Activated CD8-positive, alpha-beta T cell treated with anti-CD3 and anti-CD28 coated beads, Interleukin-2, amount 10 ng/mL, durations not matched to agents 7 days and 5 days (primary cell): ENCODE measurements around the gene IQCE. TPM values are rescaled to one million over a fixed set of nuclear protein-coding genes. Genes with fewer than 3 reads are reported as not detected.

Experiments used
- ATAC-seq: fragments of 150-1000 bp; cut with Tn5 transposase; one replicate; pipeline ENCODE4 v1.10.0; 2021; ENCODE audit warnings: moderate library complexity
- CTCF ChIA-PET: fragments of 350-600 bp; sonication (Branson Sonifier 250); formaldehyde crosslinking; loops from one replicate; lab custom pipeline; 2021; ENCODE audit warnings: antibody characterized with exemption; lab: Charles Lee
- POLR2A ChIA-PET: fragments of 350-600 bp; sonication (Branson Sonifier 250); formaldehyde crosslinking; loops from one replicate; lab custom pipeline; 2021; ENCODE audit warnings: antibody characterized with exemption; lab: Charles Lee
- DNase-seq: peaks from one replicate; pipeline ENCODE4 v3.0.0-alpha.2; 2020
- H3K27ac Mint-ChIP-seq: one replicate; pipeline ENCODE4 v1.8.0; 2021; ENCODE audit warnings: mild to moderate bottlenecking, mixed read lengths
- H3K27me3 Mint-ChIP-seq: one replicate; pipeline ENCODE4 v1.8.0; 2021; ENCODE audit warnings: low read depth, mixed read lengths
- H3K36me3 Mint-ChIP-seq: one replicate; pipeline ENCODE4 v1.8.0; 2021; ENCODE audit warnings: low read depth, mixed read lengths
- H3K4me1 Mint-ChIP-seq: one replicate; pipeline ENCODE4 v1.8.0; 2021; ENCODE audit warnings: low read depth, mixed read lengths
- H3K4me3 Mint-ChIP-seq: one replicate; pipeline ENCODE4 v1.8.0; 2021; ENCODE audit warnings: mild to moderate bottlenecking, mixed read lengths
- H3K9me3 Mint-ChIP-seq: one replicate; pipeline ENCODE4 v1.8.0; 2022; ENCODE audit warnings: mixed read lengths; ENCODE audit not compliant: insufficient read depth
- total RNA-seq, 2 experiments: library from RNA; stranded (reverse); gene quantifications; one replicate each; pipeline ENCODE4 v1.2.3, GENCODE V29; 2021

Gene IQCE
- total RNA-seq, 2 experiments from 2014 or later: 11.6 to 12.4 TPM

DNA sequence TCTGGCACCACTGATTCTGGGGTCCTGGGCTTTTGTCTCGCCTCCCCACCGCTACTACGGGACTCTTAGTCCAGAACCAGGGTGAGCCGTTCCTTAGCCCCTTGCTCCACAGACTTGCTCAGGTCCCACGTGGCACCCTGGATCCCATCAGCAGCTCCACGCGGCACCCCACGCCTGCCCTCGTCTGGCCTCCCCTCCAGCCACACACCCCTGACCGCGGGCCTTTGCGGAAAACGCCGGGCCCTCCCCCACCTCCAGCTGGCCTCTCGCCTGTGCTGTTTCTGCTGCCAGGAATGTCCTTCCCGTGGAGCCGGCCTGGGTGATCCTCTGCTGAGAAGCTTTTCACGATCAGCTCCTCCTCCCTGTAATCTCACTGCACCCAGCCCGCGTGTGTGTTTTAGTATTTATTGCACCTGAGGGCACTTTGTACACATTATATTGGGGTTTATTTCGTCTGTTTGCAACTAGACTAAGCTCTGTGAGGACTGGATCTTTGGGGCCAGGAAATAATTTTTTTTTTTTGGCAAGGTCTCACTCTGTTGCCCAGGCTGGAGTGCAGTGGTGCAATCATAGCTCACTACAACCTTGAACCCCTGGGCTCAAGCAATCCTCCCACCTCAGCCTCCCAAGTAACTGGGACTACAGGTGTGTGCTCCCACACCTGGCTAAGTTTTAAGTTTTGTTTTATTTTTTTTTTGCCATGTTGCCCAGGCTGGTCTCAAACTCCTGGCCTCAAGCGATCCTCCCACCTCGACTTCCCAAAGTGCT, 62.5 kb downstream of the IQCE start:
- H3K27ac Mint-ChIP-seq: no peak overlapping the region
- no peaks in the 10 kb centered on the region for H3K4me1 Mint-ChIP-seq
- ChIA-PET CTCF (interaction anchor here (0.7 to 1.1 kb wide), 2 partner anchors 11 to 12 kb away, joined by 3 to 9 read pairs; partner anchors contain the start of gene TTYH3), POLR2A (no interaction called here)
- no peak overlapping the region for H3K4me3 Mint-ChIP-seq
- no peak for DNase-seq
- H3K36me3 Mint-ChIP-seq: no peaks in the 10 kb centered on the region
- H3K9me3 Mint-ChIP-seq: no peaks in the 10 kb centered on the region
- no peak for ATAC-seq
- H3K27me3 Mint-ChIP-seq: peaks cover 9% of the 10 kb centered on the region

DNA sequence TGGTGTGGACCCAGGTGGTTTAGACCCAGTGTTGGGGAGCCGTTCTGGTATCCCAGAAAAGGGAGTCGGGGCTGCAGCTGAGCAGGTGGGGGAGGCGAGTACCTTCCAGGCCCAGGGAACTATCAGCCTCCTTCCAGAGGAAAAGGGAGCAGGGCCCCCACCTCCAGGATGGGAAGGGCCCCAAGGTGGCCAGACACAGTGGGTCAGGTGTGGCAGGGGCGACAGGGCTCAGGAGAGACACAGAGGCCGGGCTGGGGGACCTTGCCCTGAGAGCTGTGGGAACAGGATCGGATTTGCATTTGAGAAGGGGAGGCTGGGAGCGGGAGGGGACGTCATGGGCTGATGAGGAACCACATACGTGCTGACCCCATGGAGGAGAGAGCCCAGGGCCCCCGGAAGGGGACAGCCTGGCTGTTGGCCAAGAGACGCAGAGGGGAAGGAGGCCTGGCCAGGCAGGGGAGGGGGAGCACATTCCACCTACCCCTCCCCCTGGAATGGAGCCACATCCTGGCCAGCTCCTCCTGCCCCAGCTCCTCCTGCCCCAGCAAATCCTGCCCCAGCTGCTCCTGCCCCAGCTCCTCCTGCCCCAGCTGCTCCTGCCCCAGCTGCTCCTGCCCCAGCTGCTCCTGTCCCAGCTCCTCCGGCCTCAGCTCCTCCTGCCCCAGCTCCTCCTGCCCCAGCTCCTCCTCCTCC, 63.3 kb downstream of the IQCE start:
- DNase-seq: no peak
- Mint-ChIP-seq H3K27ac (no peak overlapping the region), H3K4me3 (no peak overlapping the region), H3K27me3 (peaks cover 9% of the 10 kb centered on the region), H3K4me1 (no peaks in the 10 kb centered on the region), H3K36me3 (no peaks in the 10 kb centered on the region), H3K9me3 (no peaks in the 10 kb centered on the region)
- ChIA-PET CTCF (interaction anchor here (0.8 to 1.1 kb wide), 2 partner anchors 13 kb away, joined by 3 to 9 read pairs; no protein-coding TSS in a partner anchor), POLR2A (no interaction called here)
- no peak for ATAC-seq

DNA sequence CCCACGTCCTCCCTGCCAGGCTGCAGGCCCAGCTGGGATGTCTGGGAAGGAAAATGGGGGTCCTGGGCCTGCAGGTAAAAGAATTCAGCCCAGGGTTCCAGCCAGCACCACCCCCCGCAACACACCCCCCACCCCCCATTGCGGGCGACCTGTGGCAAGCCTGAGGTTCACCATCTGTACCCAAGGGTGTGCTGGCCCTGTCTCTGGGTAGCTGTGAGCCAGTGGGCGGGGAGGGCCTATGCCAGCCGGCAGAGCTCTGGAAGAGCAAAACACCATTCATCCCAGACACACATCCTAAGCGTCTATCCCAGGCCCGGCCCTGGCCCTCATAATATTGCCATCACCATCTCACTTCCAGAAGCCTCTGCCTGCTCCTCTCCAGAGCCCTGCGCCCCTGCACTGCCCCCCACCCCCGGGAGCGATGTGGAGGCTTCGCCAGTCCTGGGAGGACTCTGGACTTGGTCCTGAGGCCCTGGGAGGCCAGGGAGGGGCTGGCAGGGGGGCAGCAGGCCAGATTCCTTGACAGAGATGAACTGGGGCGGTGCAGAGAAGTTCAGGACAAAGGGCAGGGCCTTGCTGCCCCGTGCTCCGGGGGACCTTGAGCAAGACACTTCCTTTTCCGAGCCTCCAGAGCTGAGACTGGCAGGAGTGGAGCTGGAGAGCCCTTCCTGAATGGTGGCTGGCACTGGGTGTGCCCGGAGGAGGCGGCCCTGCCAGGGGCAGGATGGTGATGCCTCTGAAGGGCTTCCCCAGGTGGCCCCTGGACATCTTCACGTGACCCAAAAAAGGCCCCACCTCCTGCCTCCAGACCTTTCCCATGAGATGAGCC, 64.3 kb downstream of the IQCE start:
- ATAC-seq (no peak), DNase-seq (no peak)
- ChIA-PET CTCF (interaction anchor here (0.8 kb wide), 1 partner anchor 14 kb away, joined by 3 read pairs; no protein-coding TSS in a partner anchor), POLR2A (no interaction called here)
- no peaks in the 10 kb centered on the region for H3K9me3 Mint-ChIP-seq
- no peaks in the 10 kb centered on the region for H3K4me1 Mint-ChIP-seq
- H3K27ac Mint-ChIP-seq: no peak overlapping the region
- H3K4me3 Mint-ChIP-seq: no peak overlapping the region
- peaks cover 1% of the 10 kb centered on the region for H3K27me3 Mint-ChIP-seq
- no peaks in the 10 kb centered on the region for H3K36me3 Mint-ChIP-seq

DNA sequence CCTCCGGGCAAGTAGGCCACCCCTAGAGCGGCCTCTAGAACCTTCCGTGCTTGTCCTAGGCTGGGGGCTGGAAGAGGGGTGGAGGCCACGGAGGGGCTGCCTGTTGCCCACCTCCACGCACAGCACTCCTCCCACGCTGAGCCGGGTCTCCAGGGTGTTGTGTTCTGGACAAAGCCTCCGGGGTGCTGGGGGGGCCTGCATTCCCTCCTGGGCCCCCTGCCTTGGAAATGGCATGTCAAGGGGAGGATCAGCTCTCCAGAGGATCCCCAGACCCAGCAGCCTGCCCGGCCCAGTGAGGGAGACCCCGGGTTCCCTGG, 64.9 kb downstream of the IQCE start:
- H3K4me1 Mint-ChIP-seq: no peaks in the 10 kb centered on the region
- DNase-seq: no peak
- ChIA-PET CTCF (no interaction called here), POLR2A (no interaction called here)
- ATAC-seq: no peak
- no peaks in the 10 kb centered on the region for H3K9me3 Mint-ChIP-seq
- H3K36me3 Mint-ChIP-seq: no peaks in the 10 kb centered on the region
- H3K27me3 Mint-ChIP-seq: no peaks in the 10 kb centered on the region
- no peak overlapping the region for H3K4me3 Mint-ChIP-seq
- no peak overlapping the region for H3K27ac Mint-ChIP-seq

DNA sequence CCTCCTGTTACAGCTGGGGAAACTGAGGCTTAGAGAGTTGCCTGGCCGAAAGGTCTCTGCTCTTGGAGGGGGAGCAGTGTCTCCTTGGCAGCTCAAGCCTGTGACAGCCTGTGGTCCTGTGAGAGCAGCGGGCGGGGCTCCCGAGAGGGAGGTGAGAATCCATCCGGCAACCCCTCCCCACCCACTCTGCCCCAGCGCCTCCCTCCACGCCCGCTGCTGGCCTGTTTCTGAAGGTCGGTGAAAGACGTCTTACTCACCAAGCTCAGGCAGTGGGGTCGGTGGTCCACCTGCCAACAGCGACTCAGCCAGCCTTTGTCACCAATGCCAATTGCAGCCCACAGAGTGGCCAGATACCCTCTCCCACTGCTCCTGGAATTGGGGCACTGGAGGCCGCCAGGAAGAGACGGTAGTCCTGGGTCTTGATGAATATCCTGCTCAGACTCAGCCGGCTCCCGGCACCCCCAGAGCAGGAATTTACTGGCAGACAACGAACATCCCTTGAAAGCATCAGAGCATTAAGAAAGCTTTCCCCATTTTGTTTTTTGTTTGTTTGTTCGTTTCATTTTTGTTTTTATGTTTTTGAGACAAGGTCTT, 65.6 kb downstream of the IQCE start:
- H3K4me3 Mint-ChIP-seq: no peak overlapping the region
- no peak overlapping the region for H3K27ac Mint-ChIP-seq
- ATAC-seq (no peak), DNase-seq (no peak)
- no peaks in the 10 kb centered on the region for H3K27me3 Mint-ChIP-seq
- H3K4me1 Mint-ChIP-seq: no peaks in the 10 kb centered on the region
- H3K9me3 Mint-ChIP-seq: no peaks in the 10 kb centered on the region
- CTCF ChIA-PET: interaction anchor here (1.2 kb wide), 1 partner anchor 15 kb away, joined by 4 read pairs; no protein-coding TSS in a partner anchor
- no peaks in the 10 kb centered on the region for H3K36me3 Mint-ChIP-seq
- POLR2A ChIA-PET: no interaction called here

DNA sequence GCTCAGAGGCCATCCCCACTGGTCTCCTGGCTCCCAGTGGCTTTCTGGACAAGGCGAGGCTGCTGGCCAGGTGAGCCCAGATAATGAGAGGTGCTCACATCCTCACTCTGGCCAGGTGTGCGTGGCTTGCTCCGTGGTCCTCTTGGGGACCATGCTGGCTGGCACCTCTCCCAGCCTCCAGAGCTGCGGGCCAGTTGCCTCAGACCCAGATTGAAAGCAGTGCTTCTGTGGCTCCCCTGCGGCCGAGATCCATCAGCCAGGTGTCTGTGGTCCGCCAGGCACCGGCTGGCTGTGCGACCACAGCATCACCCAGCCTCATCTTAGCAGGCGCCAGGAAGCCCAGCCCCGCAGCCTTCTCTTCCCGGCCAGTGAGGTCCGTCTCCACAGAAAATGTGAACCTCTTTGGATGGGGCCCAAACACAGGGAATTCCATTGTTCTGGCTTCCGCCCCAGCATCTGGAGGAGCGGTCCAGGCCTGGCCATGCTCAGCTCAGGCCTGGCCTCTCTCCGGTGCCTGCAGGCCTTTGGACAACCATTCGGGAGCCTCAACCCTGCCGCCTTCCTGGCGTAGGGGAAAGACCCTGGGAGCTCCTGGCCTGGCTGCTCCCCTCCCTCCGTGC, 67.8 kb downstream of the IQCE start:
- H3K36me3 Mint-ChIP-seq: no peaks in the 10 kb centered on the region
- H3K27ac Mint-ChIP-seq: no peak overlapping the region
- no peaks in the 10 kb centered on the region for H3K27me3 Mint-ChIP-seq
- no peaks in the 10 kb centered on the region for H3K9me3 Mint-ChIP-seq
- DNase-seq (no peak), ATAC-seq (no peak)
- POLR2A ChIA-PET: no interaction called here
- H3K4me1 Mint-ChIP-seq: peaks cover 5% of the 10 kb centered on the region
- no peak overlapping the region for H3K4me3 Mint-ChIP-seq
- CTCF ChIA-PET: no interaction called here

DNA sequence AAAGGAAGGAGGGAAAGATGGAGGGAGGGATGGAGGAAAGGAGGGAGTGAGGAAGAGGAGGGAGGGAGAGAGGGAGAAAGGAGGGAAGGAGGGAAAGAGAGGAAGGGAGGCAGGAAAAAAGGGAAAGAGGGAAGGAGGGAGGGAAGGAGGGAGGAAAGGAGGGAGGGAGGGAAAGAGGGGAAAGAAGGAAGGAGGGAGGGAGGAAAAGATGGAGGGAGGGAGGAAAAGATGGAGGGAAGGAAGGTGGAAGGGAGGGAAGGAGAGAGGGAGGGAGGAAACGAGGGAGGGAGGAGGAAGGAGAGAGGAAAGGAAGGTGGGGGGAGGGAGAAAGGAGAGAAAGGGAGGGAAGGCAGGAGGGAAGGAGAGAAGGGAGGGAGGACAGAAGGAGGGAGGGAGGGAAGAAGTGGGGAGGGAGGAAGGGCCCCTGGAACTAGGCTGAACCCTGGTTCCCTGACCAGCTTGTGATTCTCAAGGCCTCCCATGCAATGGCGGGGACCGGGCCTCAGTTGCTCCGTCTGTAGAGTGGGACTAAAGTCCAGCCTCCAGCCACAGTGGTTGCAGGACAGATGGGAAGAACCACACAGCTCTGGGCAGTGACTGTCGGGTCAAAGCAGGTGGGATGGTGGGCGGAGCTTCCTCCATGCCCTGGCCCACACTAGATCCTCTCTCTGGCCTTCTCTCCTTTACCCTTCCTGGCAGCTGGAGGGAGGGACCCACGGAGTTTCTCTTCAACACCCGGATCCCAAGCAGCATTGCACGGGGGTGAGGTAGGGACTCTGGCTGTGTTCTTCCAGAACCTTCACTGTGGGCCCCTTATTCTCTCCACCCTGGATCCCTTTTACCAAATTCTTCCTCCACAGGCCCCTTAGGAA, 68.7 kb downstream of the IQCE start:
- DNase-seq (no peak), ATAC-seq (no peak)
- Mint-ChIP-seq H3K4me3 (no peak overlapping the region), H3K4me1 (peaks cover 5% of the 10 kb centered on the region), H3K27ac (no peak overlapping the region), H3K9me3 (no peaks in the 10 kb centered on the region), H3K36me3 (no peaks in the 10 kb centered on the region), H3K27me3 (no peaks in the 10 kb centered on the region)
- ChIA-PET POLR2A (no interaction called here), CTCF (interaction anchor here (1.8 kb wide), 1 partner anchor 83 kb away, joined by 8 read pairs; no protein-coding TSS in a partner anchor)

DNA sequence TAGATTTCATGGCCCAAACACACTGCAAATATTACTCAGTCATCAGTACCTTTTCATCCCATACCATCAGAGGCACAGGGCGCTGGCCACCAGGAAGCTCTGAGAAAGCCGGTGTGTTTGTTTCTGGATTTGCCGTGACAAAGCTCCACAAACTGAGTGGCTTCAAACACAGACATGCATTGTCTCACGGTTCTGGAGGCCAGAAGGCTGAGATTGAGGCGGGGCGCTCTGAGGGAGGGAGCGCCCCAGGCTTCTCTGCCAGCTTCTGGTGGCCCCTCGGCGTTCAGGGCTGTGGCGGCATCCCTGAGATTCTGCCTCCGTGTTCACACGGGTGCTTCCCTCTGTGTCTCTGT, 69.3 kb downstream of the IQCE start:
- no peaks in the 10 kb centered on the region for H3K36me3 Mint-ChIP-seq
- ATAC-seq (no peak), DNase-seq (no peak)
- no peak overlapping the region for H3K4me3 Mint-ChIP-seq
- ChIA-PET CTCF (interaction anchor here (1.0 to 1.8 kb wide), 3 partner anchors 19 to 159 kb away, joined by 3 to 8 read pairs (median 5); no protein-coding TSS in a partner anchor), POLR2A (no interaction called here)
- H3K9me3 Mint-ChIP-seq: no peaks in the 10 kb centered on the region
- H3K27ac Mint-ChIP-seq: no peak overlapping the region
- peaks cover 6% of the 10 kb centered on the region for H3K4me1 Mint-ChIP-seq
- no peaks in the 10 kb centered on the region for H3K27me3 Mint-ChIP-seq

DNA sequence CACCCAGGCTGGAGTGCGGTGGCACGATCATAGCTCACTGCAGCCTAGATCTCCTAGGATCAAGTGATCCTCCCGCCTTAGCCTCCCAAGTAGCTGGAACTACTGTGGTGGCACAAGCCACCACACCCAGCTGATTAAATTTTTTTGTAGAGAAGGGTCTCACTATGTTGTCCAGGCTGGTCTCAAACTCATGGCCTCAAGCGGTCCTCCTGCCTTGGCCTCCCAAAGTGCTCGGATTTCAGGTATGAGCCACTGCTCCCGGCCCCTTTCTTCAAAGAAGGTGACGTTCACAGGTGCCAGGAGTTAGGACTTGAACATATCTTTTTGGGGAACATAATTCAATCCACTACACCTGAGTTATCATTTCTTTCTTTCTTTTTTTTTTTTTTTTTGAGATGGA, 70.1 kb downstream of the IQCE start:
- ChIA-PET POLR2A (no interaction called here), CTCF (interaction anchor here (1.0 to 1.8 kb wide), 3 partner anchors 20 to 160 kb away, joined by 3 to 8 read pairs (median 5); no protein-coding TSS in a partner anchor)
- peaks cover 14% of the 10 kb centered on the region for H3K4me1 Mint-ChIP-seq
- H3K9me3 Mint-ChIP-seq: no peaks in the 10 kb centered on the region
- no peak overlapping the region for H3K27ac Mint-ChIP-seq
- ATAC-seq (no peak), DNase-seq (no peak)
- H3K27me3 Mint-ChIP-seq: no peaks in the 10 kb centered on the region
- H3K4me3 Mint-ChIP-seq: no peak overlapping the region
- H3K36me3 Mint-ChIP-seq: no peaks in the 10 kb centered on the region

DNA sequence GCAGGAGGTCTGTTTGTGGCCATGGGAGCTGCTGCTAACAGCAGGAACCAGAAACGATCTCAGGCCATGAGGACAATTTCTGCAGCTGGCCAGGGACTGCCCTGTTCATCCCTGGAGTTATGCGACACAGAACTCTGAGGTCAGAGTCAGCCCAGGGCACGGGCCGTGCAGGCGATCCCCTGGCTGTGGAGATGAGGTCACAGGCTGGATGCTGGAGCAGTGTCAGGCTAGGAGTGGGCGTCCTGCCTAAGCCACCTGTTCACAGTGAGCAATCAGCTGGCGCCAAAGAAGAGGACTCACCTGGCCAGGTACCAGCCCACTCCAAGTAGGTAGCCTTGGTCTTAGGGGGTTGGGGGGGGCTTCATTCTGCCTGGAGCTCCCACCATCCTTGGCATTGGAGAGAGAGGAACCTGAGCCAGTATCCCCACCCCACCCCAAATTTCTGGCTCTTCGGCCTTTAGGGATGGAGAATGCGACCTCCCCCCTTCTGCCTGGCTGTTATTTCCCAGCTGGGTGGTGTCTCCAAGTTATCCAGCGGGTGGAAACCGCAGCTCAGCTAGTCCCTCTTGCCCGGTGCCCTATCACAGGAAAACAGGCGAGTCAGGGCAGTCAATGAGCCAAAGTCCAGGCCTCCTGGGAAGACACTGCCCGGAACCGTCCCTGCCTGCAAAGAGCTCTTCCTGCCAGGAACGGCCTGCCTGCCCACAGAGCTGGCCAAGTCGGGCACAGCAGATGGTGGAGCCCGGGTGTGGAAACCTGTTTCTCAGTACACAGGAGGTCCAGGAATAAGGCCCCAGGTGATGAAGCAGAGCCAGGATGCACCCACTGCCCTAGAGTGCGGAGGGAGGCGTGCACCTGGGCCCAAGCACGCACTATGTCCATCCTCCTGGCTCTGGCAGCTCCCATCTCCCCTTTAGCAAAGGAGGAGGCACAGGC, 71.2 kb downstream of the IQCE start:
- ATAC-seq (no peak), DNase-seq (no peak)
- ChIA-PET POLR2A (no interaction called here), CTCF (interaction anchor here (2.0 to 2.2 kb wide), 2 partner anchors 74 to 80 kb away, joined by 5 to 13 read pairs; partner anchors contain the start of gene BRAT1)
- H3K27me3 Mint-ChIP-seq: no peaks in the 10 kb centered on the region
- no peak overlapping the region for H3K4me3 Mint-ChIP-seq
- no peaks in the 10 kb centered on the region for H3K9me3 Mint-ChIP-seq
- H3K36me3 Mint-ChIP-seq: no peaks in the 10 kb centered on the region
- H3K4me1 Mint-ChIP-seq: peaks cover 20% of the 10 kb centered on the region
- no peak overlapping the region for H3K27ac Mint-ChIP-seq
